HG02885 (cell line): ENCODE data around the gene SLC25A39.

Experiments
- ATAC-seq: cut with Tn5 transposase; IDR thresholded peaks from one replicate; pipeline ENCODE4 v1.9.1; 2021; ENCODE audit warnings: mild to moderate bottlenecking; ENCODE audit not compliant: unreplicated experiment, poor library complexity

Gene SLC25A39

GRCh38 chr17:44314869-44315661 lies 9.6 kb downstream of the SLC25A39 start:
- no peak for ATAC-seq

GRCh38 chr17:44314524-44314868 lies 10.1 kb downstream of the SLC25A39 start:
- no peak for ATAC-seq

- ATAC-seq, result no peak
Observed at GRCh38 chr17:44314031-44314430, 10.6 kb downstream of the SLC25A39 start.

GRCh38 chr17:44312396-44313104 lies 12.1 kb downstream of the SLC25A39 start:
- ATAC-seq, result no peak

GRCh38 chr17:44311562-44312181 lies 13.0 kb downstream of the SLC25A39 start:
- no peak for ATAC-seq

GRCh38 chr17:44310609-44311376 lies 13.8 kb downstream of the SLC25A39 start:
- no peak for ATAC-seq

- no peak for ATAC-seq
Observed at GRCh38 chr17:44310188-44310587, 14.4 kb downstream of the SLC25A39 start.

- ATAC-seq, result no peak
Observed at GRCh38 chr17:44309472-44309871, 15.2 kb downstream of the SLC25A39 start.

- no peak for ATAC-seq
Observed at GRCh38 chr17:44308865-44309264, 15.8 kb downstream of the SLC25A39 start.

- peak; percentile 56 for ATAC-seq
Observed at GRCh38 chr17:44308320-44308818, 16.3 kb downstream of the SLC25A39 start, which contains the start of gene RUNDC3A. Gene RUNDC3A, plus strand, starts transcription at chr17:44308601. Its CDS starts 232 bp downstream, at chr17:44308833.

GRCh38 chr17:44307387-44308186 lies 17.0 kb downstream of the SLC25A39 start:
- ATAC-seq, result no peak

GRCh38 chr17:44304651-44305050 lies 20.0 kb downstream of the SLC25A39 start:
- ATAC-seq, result no peak

- ATAC-seq, result no peak
Observed at GRCh38 chr17:44297975-44298374, 26.6 kb downstream of the SLC25A39 start.

GRCh38 chr17:44293509-44294226 lies 31.0 kb downstream of the SLC25A39 start:
- ATAC-seq, result no peak

GRCh38 chr17:44287651-44288050 lies 37.0 kb downstream of the SLC25A39 start:
- no peak for ATAC-seq

- no peak for ATAC-seq
Observed at GRCh38 chr17:44284024-44284400, 40.6 kb downstream of the SLC25A39 start.

- no peak for ATAC-seq
Observed at GRCh38 chr17:44283344-44284023, 41.1 kb downstream of the SLC25A39 start.

GRCh38 chr17:44282264-44282663 lies 42.4 kb downstream of the SLC25A39 start:
- ATAC-seq, result no peak
